ENCODE results near the gene GDPD4. TPM values are rescaled to one million over a fixed set of nuclear protein-coding genes. Genes with fewer than 3 reads are reported as not detected.

The GDPD4 gene, protein sequence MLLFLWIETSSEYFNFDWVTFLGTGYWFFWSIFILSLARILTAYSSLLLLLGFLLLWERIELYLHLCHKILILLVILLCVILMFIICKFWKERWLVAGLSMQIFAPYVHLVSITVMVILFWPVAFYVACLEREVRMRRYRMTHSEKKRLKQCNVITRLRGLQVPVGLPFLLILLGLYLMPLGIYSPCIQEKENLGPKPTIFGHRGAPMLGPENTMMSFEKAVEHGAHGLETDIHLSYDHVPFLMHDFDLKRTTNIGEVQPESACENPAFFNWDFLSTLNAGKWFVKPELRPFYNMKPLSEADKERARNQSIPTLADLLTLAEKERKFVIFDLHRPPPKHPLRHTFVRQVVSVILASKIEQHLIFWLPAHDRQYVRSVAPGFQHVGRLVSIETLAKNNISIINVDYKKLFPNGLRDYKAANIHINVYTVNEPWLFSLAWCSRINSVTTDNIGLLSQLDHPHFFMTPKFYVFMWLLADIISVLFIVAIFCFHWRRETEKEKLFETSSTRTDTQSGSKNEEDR
- total RNA-seq: not detected

DNA sequence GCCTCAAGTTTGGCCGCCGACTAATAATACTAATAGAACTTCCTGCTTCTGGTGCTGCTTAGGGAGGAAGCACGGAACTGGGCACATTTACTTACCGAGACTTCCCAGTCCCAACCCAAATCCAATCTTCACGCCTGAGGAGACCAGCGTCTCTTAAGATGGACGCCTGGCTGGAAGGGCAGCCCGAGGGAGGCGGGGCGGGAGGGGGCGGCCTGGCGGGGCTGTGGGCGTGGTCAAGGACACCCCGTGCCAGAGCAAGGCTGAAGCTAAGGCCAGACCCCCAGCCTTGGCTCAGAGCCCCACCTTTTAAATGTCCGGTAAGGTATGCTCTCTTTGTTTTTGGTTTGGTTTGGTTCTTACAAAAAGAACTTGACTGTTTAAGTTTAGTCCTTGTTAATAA is at the start of gene GDPD4:
GDPD4 (minus strand) TSS at position 177 of the 400 bp plus-strand sequence. CDS start 16,549 bp downstream, outside the sequence.
- H3K27me3 ChIP-seq: no peaks in the 10 kb centered on the region
- H3K27ac ChIP-seq: no peak within 1 kb of the TSS
- no peak within 1 kb of the TSS for H3K4me3 ChIP-seq
- H3K9me3 ChIP-seq: no peaks in the 10 kb centered on the region
- 84 to 93% methylated on average over 15 of the region's 15 CpGs for WGBS, 2 donors
- no peaks in the 10 kb centered on the region for H3K4me1 ChIP-seq
- TF ChIP-seq, protein P1, sequence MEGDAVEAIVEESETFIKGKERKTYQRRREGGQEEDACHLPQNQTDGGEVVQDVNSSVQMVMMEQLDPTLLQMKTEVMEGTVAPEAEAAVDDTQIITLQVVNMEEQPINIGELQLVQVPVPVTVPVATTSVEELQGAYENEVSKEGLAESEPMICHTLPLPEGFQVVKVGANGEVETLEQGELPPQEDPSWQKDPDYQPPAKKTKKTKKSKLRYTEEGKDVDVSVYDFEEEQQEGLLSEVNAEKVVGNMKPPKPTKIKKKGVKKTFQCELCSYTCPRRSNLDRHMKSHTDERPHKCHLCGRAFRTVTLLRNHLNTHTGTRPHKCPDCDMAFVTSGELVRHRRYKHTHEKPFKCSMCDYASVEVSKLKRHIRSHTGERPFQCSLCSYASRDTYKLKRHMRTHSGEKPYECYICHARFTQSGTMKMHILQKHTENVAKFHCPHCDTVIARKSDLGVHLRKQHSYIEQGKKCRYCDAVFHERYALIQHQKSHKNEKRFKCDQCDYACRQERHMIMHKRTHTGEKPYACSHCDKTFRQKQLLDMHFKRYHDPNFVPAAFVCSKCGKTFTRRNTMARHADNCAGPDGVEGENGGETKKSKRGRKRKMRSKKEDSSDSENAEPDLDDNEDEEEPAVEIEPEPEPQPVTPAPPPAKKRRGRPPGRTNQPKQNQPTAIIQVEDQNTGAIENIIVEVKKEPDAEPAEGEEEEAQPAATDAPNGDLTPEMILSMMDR (IDR thresholded peaks at IDR 0.05): no peak
- TF ChIP-seq EP300 (IDR thresholded peaks at IDR 0.05) (no peak), POLR2A (IDR thresholded peaks at IDR 0.05) (no peak)
- DNase-seq (ENCODE audit: low spot score in 2 of 2): no peak
- no peaks in the 10 kb centered on the region for H3K36me3 ChIP-seq

GRCh38 chr11:77347948-77348347 is 46.5 kb upstream of the GDPD4 start:
- H3K27me3 ChIP-seq: no peaks in the 10 kb centered on the region
- 69 to 76% methylated on average over 2 of the region's 2 CpGs for WGBS, 2 donors
- H3K4me3 ChIP-seq: no peak overlapping the region
- H3K27ac ChIP-seq: no peak overlapping the region
- H3K4me1 ChIP-seq: peaks cover 0 to 3% (median 0%) of the 10 kb centered on the region in 4 donors
- no peaks in the 10 kb centered on the region for H3K9me3 ChIP-seq
- no peak for TF ChIP-seq EP300 (IDR thresholded peaks at IDR 0.05)
- no peak for TF ChIP-seq POLR2A (IDR thresholded peaks at IDR 0.05)
- TF ChIP-seq, protein P1 (IDR thresholded peaks at IDR 0.05): no peak
- DNase-seq (ENCODE audit: low spot score in 2 of 2): no peak
- peaks cover 0 to 20% (median 0%) of the 10 kb centered on the region in 3 donors for H3K36me3 ChIP-seq

DNA sequence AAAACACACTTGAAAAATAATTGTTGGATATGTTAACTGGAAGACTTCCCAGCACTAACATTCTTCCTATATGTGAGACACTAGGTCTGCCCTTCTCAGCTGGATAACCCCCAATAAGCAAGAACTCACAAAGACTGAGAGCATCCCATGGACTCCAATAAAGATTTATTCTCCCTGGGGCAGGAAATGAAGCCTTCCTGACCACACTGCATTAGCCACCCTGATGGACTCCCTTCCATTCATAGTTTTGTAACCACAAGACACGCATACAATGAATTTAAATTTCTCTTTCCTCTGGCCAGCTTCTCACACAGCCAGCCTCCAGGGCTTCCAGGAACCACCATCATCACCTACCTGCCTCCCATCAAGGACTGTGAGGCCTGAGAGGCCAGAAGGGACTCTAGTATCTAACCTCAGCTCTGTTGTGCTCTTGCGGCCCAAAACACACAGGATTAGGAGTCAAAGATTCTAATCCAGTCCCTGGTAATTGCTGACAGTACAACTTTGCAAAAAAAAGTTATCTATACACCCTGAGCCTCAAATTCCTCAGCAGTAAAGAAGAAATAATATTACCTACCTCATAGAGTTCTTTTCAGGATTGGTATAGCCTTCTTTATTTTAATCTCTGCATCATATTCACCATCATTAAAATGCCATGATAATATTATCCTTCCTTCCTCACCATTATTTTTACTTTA is 45.6 kb upstream of the GDPD4 start:
- Histone ChIP-seq H3K27me3 (no peaks in the 10 kb centered on the region), H3K36me3 (peaks cover 0 to 20% (median 0%) of the 10 kb centered on the region in 3 donors), H3K4me3 (no peak overlapping the region), H3K4me1 (peaks cover 0 to 3% (median 0%) of the 10 kb centered on the region in 4 donors), H3K27ac (no peak overlapping the region), H3K9me3 (no peaks in the 10 kb centered on the region)
- DNase-seq (ENCODE audit: low spot score in 2 of 2): no peak
- TF ChIP-seq EP300 (IDR thresholded peaks at IDR 0.05) (no peak), POLR2A (IDR thresholded peaks at IDR 0.05) (no peak)
- TF ChIP-seq, protein P1 (IDR thresholded peaks at IDR 0.05): no peak
- WGBS, 2 donors: 88 to 93% methylated on average over 2 of the region's 2 CpGs

DNA sequence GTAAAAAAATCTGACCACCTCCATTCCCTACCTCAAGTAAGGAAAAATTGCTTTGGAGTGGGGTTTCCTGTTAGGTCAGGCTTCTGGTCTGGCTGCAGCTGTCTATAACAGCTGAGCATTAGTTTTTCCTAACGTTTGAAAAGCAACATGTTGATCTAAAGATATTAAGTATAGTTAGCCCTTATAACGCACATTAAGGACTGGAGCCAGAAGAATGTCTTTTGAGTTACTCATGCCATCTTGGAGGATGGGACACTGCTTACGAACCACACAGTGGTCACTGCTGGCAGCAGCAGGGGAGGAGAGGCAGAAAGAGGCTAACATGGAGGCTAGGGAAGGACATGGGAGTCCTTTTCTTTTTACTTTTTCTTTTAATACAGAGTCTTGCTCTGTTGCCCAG is 44.1 kb upstream of the GDPD4 start:
- 78 to 85% methylated on average over 3 of the region's 3 CpGs for WGBS, 2 donors
- Histone ChIP-seq H3K27ac (no peak overlapping the region), H3K9me3 (no peaks in the 10 kb centered on the region), H3K4me3 (no peak overlapping the region), H3K4me1 (no peaks in the 10 kb centered on the region), H3K36me3 (peaks cover 0 to 20% (median 0%) of the 10 kb centered on the region in 3 donors), H3K27me3 (no peaks in the 10 kb centered on the region)
- TF ChIP-seq EP300 (IDR thresholded peaks at IDR 0.05) (no peak), POLR2A (IDR thresholded peaks at IDR 0.05) (no peak)
- DNase-seq (ENCODE audit: low spot score in 2 of 2): no peak

- Histone ChIP-seq H3K4me3 (no peak overlapping the region), H3K9me3 (no peaks in the 10 kb centered on the region), H3K36me3 (peaks cover 0 to 18% (median 0%) of the 10 kb centered on the region in 3 donors), H3K27me3 (no peaks in the 10 kb centered on the region), H3K4me1 (no peaks in the 10 kb centered on the region), H3K27ac (no peak overlapping the region)
- WGBS, 2 donors: 61 to 64% methylated on average over 3 of the region's 3 CpGs
- TF ChIP-seq, protein P1 (IDR thresholded peaks at IDR 0.05): no peak
- TF ChIP-seq EP300 (IDR thresholded peaks at IDR 0.05) (no peak), POLR2A (IDR thresholded peaks at IDR 0.05) (no peak)
- DNase-seq (ENCODE audit: low spot score in 2 of 2): no peak
These were observed 39.0 kb upstream of the GDPD4 start for GRCh38 chr11:77340501-77340900.
